ENCODE results near the gene UPK3A.

DNA sequence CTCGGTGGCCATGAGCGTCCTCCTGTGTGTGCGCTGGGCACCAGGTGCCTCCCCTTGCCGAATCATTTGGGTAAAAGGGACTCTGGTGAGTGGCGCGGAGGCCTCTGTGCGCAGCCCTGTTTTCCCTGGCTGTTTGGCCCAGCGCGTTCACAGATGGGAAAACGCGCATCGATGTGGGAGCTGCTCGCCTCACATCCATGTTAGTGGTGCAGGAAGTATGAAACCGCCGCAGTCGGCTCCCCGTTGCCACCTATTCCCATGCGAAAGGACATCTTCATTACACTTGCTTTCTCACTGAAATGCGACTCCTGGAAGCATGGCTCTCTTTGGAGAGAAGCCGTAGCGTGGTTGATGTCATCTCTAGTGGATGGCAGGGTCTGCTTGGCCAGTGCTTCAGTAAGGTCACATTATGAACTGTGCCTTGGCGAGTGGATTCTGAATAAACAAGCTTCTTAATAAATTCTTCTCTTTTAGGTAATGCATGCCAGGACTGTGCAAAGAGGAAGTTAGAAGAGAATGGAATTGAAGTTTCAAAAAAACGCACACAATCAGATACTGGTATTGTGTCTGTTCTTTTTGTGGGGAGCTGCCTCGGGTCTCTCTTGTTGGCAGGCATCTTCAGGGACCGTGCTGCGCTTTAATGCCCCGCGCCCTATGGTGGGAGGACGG is 51.2 kb downstream of the UPK3A start:
- TF ChIP-seq CTCF (conservative IDR thresholded peaks at IDR 0.05; ENCODE audit: low read depth in 2 of 2) (no peak), EZH2 (IDR thresholded peaks at IDR 0.05; ENCODE audit: low read depth, unreplicated experiment) (no peak), STAT1 (IDR thresholded peaks at IDR 0.05; ENCODE audit: unreplicated experiment) (no peak), JUNB (IDR thresholded peaks at IDR 0.05; ENCODE audit: unreplicated experiment) (no peak), CREB1 (CRISPR knock-in tag; IDR thresholded peaks at IDR 0.05; ENCODE audit: low read depth) (no peak), EZH2phosphoT487 (IDR thresholded peaks at IDR 0.05; ENCODE audit: unreplicated experiment) (no peak), POLR2AphosphoS5 (IDR thresholded peaks at IDR 0.05; ENCODE audit: low read depth) (no peak), ZNF331 (CRISPR knock-in tag; IDR thresholded peaks at IDR 0.05; ENCODE audit: low read depth) (no peak)
- TF ChIP-seq, protein P1, sequence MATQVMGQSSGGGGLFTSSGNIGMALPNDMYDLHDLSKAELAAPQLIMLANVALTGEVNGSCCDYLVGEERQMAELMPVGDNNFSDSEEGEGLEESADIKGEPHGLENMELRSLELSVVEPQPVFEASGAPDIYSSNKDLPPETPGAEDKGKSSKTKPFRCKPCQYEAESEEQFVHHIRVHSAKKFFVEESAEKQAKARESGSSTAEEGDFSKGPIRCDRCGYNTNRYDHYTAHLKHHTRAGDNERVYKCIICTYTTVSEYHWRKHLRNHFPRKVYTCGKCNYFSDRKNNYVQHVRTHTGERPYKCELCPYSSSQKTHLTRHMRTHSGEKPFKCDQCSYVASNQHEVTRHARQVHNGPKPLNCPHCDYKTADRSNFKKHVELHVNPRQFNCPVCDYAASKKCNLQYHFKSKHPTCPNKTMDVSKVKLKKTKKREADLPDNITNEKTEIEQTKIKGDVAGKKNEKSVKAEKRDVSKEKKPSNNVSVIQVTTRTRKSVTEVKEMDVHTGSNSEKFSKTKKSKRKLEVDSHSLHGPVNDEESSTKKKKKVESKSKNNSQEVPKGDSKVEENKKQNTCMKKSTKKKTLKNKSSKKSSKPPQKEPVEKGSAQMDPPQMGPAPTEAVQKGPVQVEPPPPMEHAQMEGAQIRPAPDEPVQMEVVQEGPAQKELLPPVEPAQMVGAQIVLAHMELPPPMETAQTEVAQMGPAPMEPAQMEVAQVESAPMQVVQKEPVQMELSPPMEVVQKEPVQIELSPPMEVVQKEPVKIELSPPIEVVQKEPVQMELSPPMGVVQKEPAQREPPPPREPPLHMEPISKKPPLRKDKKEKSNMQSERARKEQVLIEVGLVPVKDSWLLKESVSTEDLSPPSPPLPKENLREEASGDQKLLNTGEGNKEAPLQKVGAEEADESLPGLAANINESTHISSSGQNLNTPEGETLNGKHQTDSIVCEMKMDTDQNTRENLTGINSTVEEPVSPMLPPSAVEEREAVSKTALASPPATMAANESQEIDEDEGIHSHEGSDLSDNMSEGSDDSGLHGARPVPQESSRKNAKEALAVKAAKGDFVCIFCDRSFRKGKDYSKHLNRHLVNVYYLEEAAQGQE (IDR thresholded peaks at IDR 0.05; ENCODE audit: unreplicated experiment) = no peak

Measured in GM23338 (cell line).